Upper lobe of left lung (tissue), 4 donors: ENCODE measurements around the gene EHMT1.

Source experiments
- CTCF ChIP-seq, 6 experiments: fragments of 450-650 bp in 4 of 6; fragments of 200-600 bp in 2 of 6; sonication (generic) in 2 of 6; IDR thresholded peaks; one replicate each; pipeline ENCODE4 v1.5.1; 2016 to 2019; ENCODE audit warnings: antibody characterized with exemption in 6 of 6
- POLR2A ChIP-seq, 4 donors: fragments of 450-650 bp; IDR thresholded peaks; one replicate each; pipeline ENCODE4 v1.5.1; 2016 to 2017; ENCODE audit warnings: antibody characterized with exemption in 4 of 4, mild to moderate bottlenecking in 2 of 4

- TF ChIP-seq CTCF (IDR thresholded peaks at IDR 0.05), result no peak
- no peak for TF ChIP-seq POLR2A (IDR thresholded peaks at IDR 0.05)
Observed at GRCh38 chr9:137748741-137749140, 129.9 kb downstream of the EHMT1 start.
